ENCODE measurements around the gene DBP.

DBP gene

GRCh38 chr19:48624067-48624594, 13.0 kb downstream of the DBP start:
- peak overlapping the region; percentile 1 for H3K14ac ChIP-seq (ENCODE audit: low read length)
- H3K9me3 ChIP-seq (ENCODE audit: insufficient read depth, low read depth, low read length), result no peaks in the 10 kb centered on the region
- peak overlapping the region; percentile 80 for H4K12ac ChIP-seq (ENCODE audit: low read depth, low read length)
- peaks cover 6 to 10% of the 10 kb centered on the region in 2 experiments for H3K4me1 ChIP-seq (ENCODE audit: control insufficient read depth in 1 of 2, insufficient read depth in 2 of 2, low read length in 2 of 2)
- H4K8ac ChIP-seq (ENCODE audit: low read depth, low read length), result peak overlapping the region; percentile 94
- H3K4ac ChIP-seq (ENCODE audit: low read depth, low read length), result peak overlapping the region; percentile 44
- peak overlapping the region; percentile 67 for H2BK5ac ChIP-seq (ENCODE audit: low read depth, low read length, poor library complexity)
- no peaks in the 10 kb centered on the region for H3K79me2 ChIP-seq (ENCODE audit: control insufficient read depth, insufficient read depth, low read length, poor library complexity)
- DNase-seq, result peak; percentile 96 to 97
- peak overlapping the region; percentile 45 for H3K18ac ChIP-seq (ENCODE audit: low read length)
- H3K79me1 ChIP-seq (ENCODE audit: low read length), result peaks cover 7% of the 10 kb centered on the region
- H3K27me3 ChIP-seq (ENCODE audit: insufficient read depth, low read length), result no peaks in the 10 kb centered on the region
- H4K91ac ChIP-seq (ENCODE audit: low read depth, low read length), result peak overlapping the region; percentile 74
- H3K4me3 ChIP-seq (ENCODE audit: low read depth, low read length), result peak overlapping the region; percentile 80
- WGBS (ENCODE audit: extremely low coverage, insufficient coverage, insufficient read length), result no CpG with 5 or more reads among the region's 40 CpGs
- no peak overlapping the region for H3K23ac ChIP-seq (ENCODE audit: low read length)
- H2AFZ ChIP-seq (ENCODE audit: insufficient read depth, low read length, poor library complexity), result peak overlapping the region; percentile 83
- peak overlapping the region; percentile 81 for H3K9ac ChIP-seq (ENCODE audit: low read length)
- peak overlapping the region; percentile 76 for H3K27ac ChIP-seq (ENCODE audit: low read depth, low read length)
- H2BK12ac ChIP-seq (ENCODE audit: low read length), result no peak overlapping the region
- peak overlapping the region; percentile 93 for H3K4me2 ChIP-seq (ENCODE audit: low read length)
- peak overlapping the region; percentile 46 for H2BK120ac ChIP-seq (ENCODE audit: insufficient read depth, low read length, poor library complexity)
- no peak overlapping the region for H2AK5ac ChIP-seq (ENCODE audit: low read length)
- peaks cover 2 to 3% of the 10 kb centered on the region in 2 experiments for H3K36me3 ChIP-seq (ENCODE audit: control insufficient read depth in 1 of 2, insufficient read depth in 2 of 2, low read length in 2 of 2)

- H3K27me3 ChIP-seq (ENCODE audit: insufficient read depth, low read length), result no peaks in the 10 kb centered on the region
- H3K23ac ChIP-seq (ENCODE audit: low read length), result no peak overlapping the region
- no peak overlapping the region for H3K4me3 ChIP-seq (ENCODE audit: low read depth, low read length)
- peak overlapping the region; percentile 67 for H2BK5ac ChIP-seq (ENCODE audit: low read depth, low read length, poor library complexity)
- H2AK5ac ChIP-seq (ENCODE audit: low read length), result no peak overlapping the region
- H3K4ac ChIP-seq (ENCODE audit: low read depth, low read length), result no peak overlapping the region
- peaks cover 11% of the 10 kb centered on the region for H3K79me1 ChIP-seq (ENCODE audit: low read length)
- no peak overlapping the region for H2BK12ac ChIP-seq (ENCODE audit: low read length)
- no peak overlapping the region for H3K18ac ChIP-seq (ENCODE audit: low read length)
- peaks cover 3% of the 10 kb centered on the region for H3K79me2 ChIP-seq (ENCODE audit: control insufficient read depth, insufficient read depth, low read length, poor library complexity)
- H4K12ac ChIP-seq (ENCODE audit: low read depth, low read length), result peak overlapping the region; percentile 80
- H2BK120ac ChIP-seq (ENCODE audit: insufficient read depth, low read length, poor library complexity), result peak overlapping the region; percentile 46
- H3K9me3 ChIP-seq (ENCODE audit: insufficient read depth, low read depth, low read length), result no peaks in the 10 kb centered on the region
- WGBS (ENCODE audit: extremely low coverage, insufficient coverage, insufficient read length), result no CpG with 5 or more reads among the region's 8 CpGs
- H3K4me2 ChIP-seq (ENCODE audit: low read length), result peak overlapping the region; percentile 53
- no peak for DNase-seq
- H3K9ac ChIP-seq (ENCODE audit: low read length), result peak overlapping the region; percentile 9
- H2AFZ ChIP-seq (ENCODE audit: insufficient read depth, low read length, poor library complexity), result peak overlapping the region; percentile 83
- H4K91ac ChIP-seq (ENCODE audit: low read depth, low read length), result peak overlapping the region; percentile 74
- peaks cover 6 to 10% of the 10 kb centered on the region in 2 experiments for H3K4me1 ChIP-seq (ENCODE audit: control insufficient read depth in 1 of 2, insufficient read depth in 2 of 2, low read length in 2 of 2)
- peak overlapping the region; percentile 76 for H3K27ac ChIP-seq (ENCODE audit: low read depth, low read length)
- peaks cover 2 to 3% of the 10 kb centered on the region in 2 experiments for H3K36me3 ChIP-seq (ENCODE audit: control insufficient read depth in 1 of 2, insufficient read depth in 2 of 2, low read length in 2 of 2)
- H4K8ac ChIP-seq (ENCODE audit: low read depth, low read length), result peak overlapping the region; percentile 94
- H3K14ac ChIP-seq (ENCODE audit: low read length), result no peak overlapping the region
Measured at GRCh38 chr19:48623556-48624066, 13.6 kb downstream of the DBP start.

- peaks cover 16% of the 10 kb centered on the region for H3K79me2 ChIP-seq (ENCODE audit: control insufficient read depth, insufficient read depth, low read length, poor library complexity)
- WGBS (ENCODE audit: extremely low coverage, insufficient coverage, insufficient read length), result no CpG with 5 or more reads among the region's 6 CpGs
- H4K12ac ChIP-seq (ENCODE audit: low read depth, low read length), result peak overlapping the region; percentile 66
- peak overlapping the region; percentile 39 for H3K27ac ChIP-seq (ENCODE audit: low read depth, low read length)
- H3K23ac ChIP-seq (ENCODE audit: low read length), result peak overlapping the region; percentile 34
- peaks cover 7 to 19% of the 10 kb centered on the region in 2 experiments for H3K4me1 ChIP-seq (ENCODE audit: control insufficient read depth in 1 of 2, insufficient read depth in 2 of 2, low read length in 2 of 2)
- peak overlapping the region; percentile 62 for H3K4me2 ChIP-seq (ENCODE audit: low read length)
- peak overlapping the region; percentile 69 for H2AK5ac ChIP-seq (ENCODE audit: low read length)
- H3K18ac ChIP-seq (ENCODE audit: low read length), result peak overlapping the region; percentile 40
- peak overlapping the region; percentile 35 for H2BK5ac ChIP-seq (ENCODE audit: low read depth, low read length, poor library complexity)
- H2BK120ac ChIP-seq (ENCODE audit: insufficient read depth, low read length, poor library complexity), result peak overlapping the region; percentile 23
- peak overlapping the region; percentile 62 for H3K4me3 ChIP-seq (ENCODE audit: low read depth, low read length)
- H4K91ac ChIP-seq (ENCODE audit: low read depth, low read length), result peak overlapping the region; percentile 87
- H3K14ac ChIP-seq (ENCODE audit: low read length), result peak overlapping the region; percentile 73
- peaks cover 12% of the 10 kb centered on the region for H3K79me1 ChIP-seq (ENCODE audit: low read length)
- peak overlapping the region; percentile 60 for H3K9ac ChIP-seq (ENCODE audit: low read length)
- peaks cover 29 to 30% of the 10 kb centered on the region in 2 experiments for H3K36me3 ChIP-seq (ENCODE audit: control insufficient read depth in 1 of 2, insufficient read depth in 2 of 2, low read length in 2 of 2)
- H4K8ac ChIP-seq (ENCODE audit: low read depth, low read length), result peak overlapping the region; percentile 87
- H3K4ac ChIP-seq (ENCODE audit: low read depth, low read length), result peak overlapping the region; percentile 66
- H2AFZ ChIP-seq (ENCODE audit: insufficient read depth, low read length, poor library complexity), result peak overlapping the region; percentile 37
- peaks cover 2% of the 10 kb centered on the region for H3K9me3 ChIP-seq (ENCODE audit: insufficient read depth, low read depth, low read length)
- peak overlapping the region; percentile 41 for H2BK12ac ChIP-seq (ENCODE audit: low read length)
- no peak for DNase-seq
- H3K27me3 ChIP-seq (ENCODE audit: insufficient read depth, low read length), result no peaks in the 10 kb centered on the region
Measured at GRCh38 chr19:48619692-48620585, 17.2 kb downstream of the DBP start.

GRCh38 chr19:48618916-48619691, 18.1 kb downstream of the DBP start, which contains the start of the genes RPL18 and SPHK2:
RPL18 (minus strand) TSS chr19:48619178; CDS start chr19:48619143, 35 bp downstream.
SPHK2 (plus strand) TSS chr19:48619506; CDS start chr19:48620515, 1,009 bp downstream.
- Histone ChIP-seq H3K9me3 (ENCODE audit: insufficient read depth, low read depth, low read length) (peaks cover 2% of the 10 kb centered on the region), H2BK5ac (ENCODE audit: low read depth, low read length, poor library complexity) (peak within 1 kb of the TSS; percentile 83), H3K36me3 (ENCODE audit: control insufficient read depth in 1 of 2, insufficient read depth in 2 of 2, low read length in 2 of 2) (peaks cover 34% of the 10 kb centered on the region in 2 experiments), H3K27me3 (ENCODE audit: insufficient read depth, low read length) (no peaks in the 10 kb centered on the region), H2BK120ac (ENCODE audit: insufficient read depth, low read length, poor library complexity) (peak within 1 kb of the TSS; percentile 44), H3K4me3 (ENCODE audit: low read depth, low read length) (peak within 1 kb of the TSS; percentile 95), H2BK12ac (ENCODE audit: low read length) (peak within 1 kb of the TSS; percentile 41), H3K14ac (ENCODE audit: low read length) (peak within 1 kb of the TSS; percentile 86), H3K27ac (ENCODE audit: low read depth, low read length) (peak within 1 kb of the TSS; percentile 77), H4K12ac (ENCODE audit: low read depth, low read length) (peak within 1 kb of the TSS; percentile 66), H3K4ac (ENCODE audit: low read depth, low read length) (peak within 1 kb of the TSS; percentile 99), H4K91ac (ENCODE audit: low read depth, low read length) (peak within 1 kb of the TSS; percentile 89), H2AK5ac (ENCODE audit: low read length) (peak within 1 kb of the TSS; percentile 69), H3K79me2 (ENCODE audit: control insufficient read depth, insufficient read depth, low read length, poor library complexity) (peaks cover 16% of the 10 kb centered on the region), H3K9ac (ENCODE audit: low read length) (peak within 1 kb of the TSS; percentile 96), H3K18ac (ENCODE audit: low read length) (peak within 1 kb of the TSS; percentile 93), H3K23ac (ENCODE audit: low read length) (peak within 1 kb of the TSS; percentile 34), H3K4me2 (ENCODE audit: low read length) (peak within 1 kb of the TSS; percentile 66), H4K8ac (ENCODE audit: low read depth, low read length) (peak within 1 kb of the TSS; percentile 92), H2AFZ (ENCODE audit: insufficient read depth, low read length, poor library complexity) (peak within 1 kb of the TSS; percentile 37), H3K4me1 (ENCODE audit: control insufficient read depth in 1 of 2, insufficient read depth in 2 of 2, low read length in 2 of 2) (peaks cover 5 to 15% of the 10 kb centered on the region in 2 experiments), H3K79me1 (ENCODE audit: low read length) (peaks cover 12% of the 10 kb centered on the region)
- peak; percentile 99 for DNase-seq
- WGBS (ENCODE audit: extremely low coverage, insufficient coverage, insufficient read length), result no CpG with 5 or more reads among the region's 69 CpGs

All from trophoblast cell (in vitro differentiated cells and primary cell).